ENCODE measurements around the gene STAT3.
A peak's percentile ranks its signal among the peaks of the same experiment; 100 is the strongest.
"Not testable (repeated sequence)": the region's sequence is repeated elsewhere in the genome, so short reads cannot be mapped to it uniquely, and the experiment has no call there.

STAT3 gene

GRCh38 chr17:42276359-42276608 is 112.0 kb downstream of the STAT3 start, which contains the start of gene STAT5B:
Gene STAT5B (minus strand): TSS chr17:42276391. CDS start chr17:42232127, 44,264 bp downstream.
- peak; percentile 59 for DNase-seq (ENCODE audit: low spot score)

- no peak for DNase-seq (ENCODE audit: low spot score)
Observed at GRCh38 chr17:42275527-42276358, 112.5 kb downstream of the STAT3 start.

GRCh38 chr17:42274812-42275526 is 113.3 kb downstream of the STAT3 start:
- DNase-seq (ENCODE audit: low spot score), result no peak

- DNase-seq (ENCODE audit: low spot score), result no peak
Observed at GRCh38 chr17:42274253-42274542, 114.0 kb downstream of the STAT3 start.

- DNase-seq (ENCODE audit: low spot score), result no peak
Observed at GRCh38 chr17:42273474-42274252, 114.6 kb downstream of the STAT3 start.

- DNase-seq (ENCODE audit: low spot score), result no peak
Observed at GRCh38 chr17:42272162-42272907, 115.9 kb downstream of the STAT3 start.

- DNase-seq (ENCODE audit: low spot score), result no peak
Observed at GRCh38 chr17:42271779-42272035, 116.5 kb downstream of the STAT3 start.

- no peak for DNase-seq (ENCODE audit: low spot score)
Observed at GRCh38 chr17:42271006-42271778, 117.0 kb downstream of the STAT3 start.

GRCh38 chr17:42270596-42270995 is 117.6 kb downstream of the STAT3 start:
- no peak for DNase-seq (ENCODE audit: low spot score)

GRCh38 chr17:42270170-42270535 is 118.1 kb downstream of the STAT3 start:
- DNase-seq (ENCODE audit: low spot score), result no peak

GRCh38 chr17:42268236-42268635 is 120.0 kb downstream of the STAT3 start:
- DNase-seq (ENCODE audit: low spot score), result no peak

- DNase-seq (ENCODE audit: low spot score), result peak; percentile 36
Observed at GRCh38 chr17:42266918-42267766, 121.1 kb downstream of the STAT3 start.

GRCh38 chr17:42266462-42266861 is 121.8 kb downstream of the STAT3 start:
- no peak for DNase-seq (ENCODE audit: low spot score)

GRCh38 chr17:42264366-42264765 is 123.9 kb downstream of the STAT3 start:
- DNase-seq (ENCODE audit: low spot score), result not testable (repeated sequence)

Data from LoVo (cell line).